ENCODE results near the gene PTPRK. TPM values are rescaled to one million over a fixed set of nuclear protein-coding genes. Genes with fewer than 3 reads are reported as not detected.
"Not testable (repeated sequence)": the region's sequence is repeated elsewhere in the genome, so short reads cannot be mapped to it uniquely, and the experiment has no call there.

PTPRK gene
- total RNA-seq, 2 donors from 2014 or later: 7.6 to 12.3 TPM

DNA sequence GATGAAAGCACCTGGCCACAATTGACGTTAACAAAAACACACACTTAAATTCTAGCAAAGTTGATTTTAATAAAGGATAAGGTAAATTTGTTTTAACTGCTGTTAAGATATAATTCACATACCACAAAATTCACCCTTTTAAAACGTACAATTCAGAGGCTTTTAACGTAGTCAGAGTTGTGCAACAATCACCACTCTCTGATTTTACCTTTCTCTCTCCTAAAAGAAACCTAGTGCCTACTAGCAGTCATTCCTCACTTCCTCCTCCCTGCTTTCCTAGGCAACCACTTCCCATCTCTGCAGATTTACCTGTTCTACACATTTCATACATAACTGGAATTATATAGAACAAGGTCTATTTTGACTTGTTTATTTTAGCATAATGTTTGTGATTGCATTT is 58.9 kb downstream of the PTPRK start:
- H3K4me1 Mint-ChIP-seq: no peaks in the 10 kb centered on the region
- no peak overlapping the region for H3K27ac Mint-ChIP-seq
- H3K4me3 Mint-ChIP-seq: no peak overlapping the region
- H3K9me3 Mint-ChIP-seq: no peaks in the 10 kb centered on the region
- no peak for ATAC-seq (replicated peaks)
- H3K27me3 Mint-ChIP-seq: peaks cover 4% of the 10 kb centered on the region
- H3K36me3 Mint-ChIP-seq (ENCODE audit: low read depth): no peaks in the 10 kb centered on the region

GRCh38 chr6:128456510-128457230 is 63.7 kb downstream of the PTPRK start:
- Mint-ChIP-seq H3K27me3 (no peaks in the 10 kb centered on the region), H3K9me3 (no peaks in the 10 kb centered on the region), H3K36me3 (ENCODE audit: low read depth) (no peaks in the 10 kb centered on the region), H3K4me3 (no peak overlapping the region), H3K27ac (no peak overlapping the region), H3K4me1 (no peaks in the 10 kb centered on the region)
- no peak for ATAC-seq (replicated peaks)

DNA sequence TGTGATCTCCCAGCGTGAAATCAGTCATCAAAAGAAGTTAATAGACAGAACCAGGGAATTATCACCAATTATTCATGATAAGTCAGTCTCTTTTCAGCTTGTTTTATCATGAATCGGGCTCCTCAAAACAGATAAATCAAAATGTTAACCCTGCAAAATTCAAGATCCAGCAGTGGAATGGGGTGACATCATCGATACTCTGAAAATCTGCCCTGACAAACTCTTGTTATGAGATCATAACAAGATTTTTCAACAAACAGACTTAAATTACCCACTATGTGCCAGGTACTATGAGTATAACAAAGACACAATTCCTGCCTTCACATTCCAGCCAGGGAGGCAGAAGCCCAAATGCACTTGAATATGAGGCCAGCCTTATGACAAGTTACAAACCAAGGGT is 64.4 kb downstream of the PTPRK start:
- H3K27me3 Mint-ChIP-seq: no peaks in the 10 kb centered on the region
- no peak overlapping the region for H3K27ac Mint-ChIP-seq
- H3K9me3 Mint-ChIP-seq: no peaks in the 10 kb centered on the region
- no peaks in the 10 kb centered on the region for H3K36me3 Mint-ChIP-seq (ENCODE audit: low read depth)
- no peak overlapping the region for H3K4me3 Mint-ChIP-seq
- ATAC-seq (replicated peaks): no peak
- H3K4me1 Mint-ChIP-seq: no peaks in the 10 kb centered on the region

GRCh38 chr6:128452713-128453112 is 67.7 kb downstream of the PTPRK start:
- ATAC-seq (replicated peaks): no peak
- no peaks in the 10 kb centered on the region for H3K4me1 Mint-ChIP-seq
- H3K27me3 Mint-ChIP-seq: no peaks in the 10 kb centered on the region
- H3K9me3 Mint-ChIP-seq: no peaks in the 10 kb centered on the region
- H3K4me3 Mint-ChIP-seq: no peak overlapping the region
- H3K27ac Mint-ChIP-seq: no peak overlapping the region
- H3K36me3 Mint-ChIP-seq (ENCODE audit: low read depth): no peaks in the 10 kb centered on the region

DNA sequence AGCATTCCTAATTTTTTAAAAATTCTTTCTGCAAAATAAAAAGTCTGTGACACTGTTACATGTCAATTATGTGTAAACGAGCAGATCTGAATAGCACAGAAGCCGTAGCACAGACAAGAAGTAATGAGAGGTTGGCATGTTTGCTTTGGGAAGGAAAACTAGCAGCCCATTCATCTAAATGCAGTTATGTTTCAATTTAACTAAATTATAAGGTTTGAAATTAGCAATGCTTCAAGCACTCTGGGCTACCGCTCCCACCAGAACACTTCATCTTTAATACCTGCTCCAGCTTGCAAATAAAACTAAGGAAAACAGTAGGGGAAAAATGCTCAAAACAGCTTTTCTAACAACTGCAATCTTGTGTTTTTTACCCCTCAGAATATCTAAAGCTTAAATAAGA is 73.9 kb downstream of the PTPRK start:
- Mint-ChIP-seq H3K4me1 (no peaks in the 10 kb centered on the region), H3K36me3 (ENCODE audit: low read depth) (no peaks in the 10 kb centered on the region), H3K27me3 (peaks cover 6% of the 10 kb centered on the region), H3K9me3 (no peaks in the 10 kb centered on the region), H3K27ac (no peak overlapping the region), H3K4me3 (no peak overlapping the region)
- no peak for ATAC-seq (replicated peaks)

DNA sequence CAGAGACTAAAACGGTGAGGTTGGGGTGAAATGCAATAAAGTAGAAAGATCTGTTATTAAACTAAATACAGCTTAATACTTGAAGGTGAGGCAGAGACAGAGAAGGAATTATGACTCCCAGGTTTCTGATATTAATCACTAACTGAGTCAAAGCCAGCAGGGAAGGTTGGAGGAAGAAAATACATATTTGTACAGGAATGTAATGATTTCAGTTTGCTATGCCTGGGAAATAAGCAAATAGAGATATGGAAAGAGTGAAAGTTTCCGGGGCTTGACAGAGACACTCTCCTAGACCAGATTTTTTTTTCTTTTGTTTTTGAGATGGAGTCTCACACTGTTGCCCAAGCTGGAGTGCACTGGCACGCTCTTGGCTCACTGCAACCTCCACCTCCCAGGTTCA is 76.8 kb downstream of the PTPRK start:
- H3K9me3 Mint-ChIP-seq: no peaks in the 10 kb centered on the region
- no peak for ATAC-seq (replicated peaks)
- no peaks in the 10 kb centered on the region for H3K36me3 Mint-ChIP-seq (ENCODE audit: low read depth)
- H3K4me3 Mint-ChIP-seq: no peak overlapping the region
- H3K4me1 Mint-ChIP-seq: no peaks in the 10 kb centered on the region
- no peak overlapping the region for H3K27ac Mint-ChIP-seq
- H3K27me3 Mint-ChIP-seq: peaks cover 7% of the 10 kb centered on the region

GRCh38 chr6:128439627-128440026 is 80.8 kb downstream of the PTPRK start:
- H3K36me3 Mint-ChIP-seq (ENCODE audit: low read depth): no peaks in the 10 kb centered on the region
- ATAC-seq (replicated peaks): no peak
- H3K4me3 Mint-ChIP-seq: no peak overlapping the region

DNA sequence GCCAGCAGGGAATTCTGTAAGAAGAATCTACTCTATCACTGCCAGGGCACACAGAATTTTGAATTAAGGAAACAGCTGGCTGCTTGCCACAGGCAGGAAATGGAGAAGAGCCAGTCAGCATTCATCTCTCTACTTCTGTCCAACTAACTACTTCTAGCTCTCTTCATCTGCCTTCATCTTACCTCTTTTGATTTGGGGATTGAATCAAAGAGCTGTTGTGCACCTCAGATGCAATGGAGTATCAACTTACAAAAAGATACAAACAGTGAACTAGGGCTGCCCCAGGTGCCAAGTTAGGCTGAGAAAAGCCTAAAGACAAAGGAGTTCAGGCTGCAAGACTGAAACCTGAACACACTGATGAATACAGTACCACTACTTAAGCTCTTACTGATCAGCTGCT is 82.0 kb downstream of the PTPRK start:
- no peaks in the 10 kb centered on the region for H3K9me3 Mint-ChIP-seq

More at GRCh38 chr6:128439627-128440026, 80.8 kb downstream of the PTPRK start:
- H3K9me3 Mint-ChIP-seq: no peaks in the 10 kb centered on the region
- H3K4me1 Mint-ChIP-seq: no peaks in the 10 kb centered on the region
- H3K27ac Mint-ChIP-seq: no peak overlapping the region
- H3K27me3 Mint-ChIP-seq: peaks cover 15% of the 10 kb centered on the region

DNA sequence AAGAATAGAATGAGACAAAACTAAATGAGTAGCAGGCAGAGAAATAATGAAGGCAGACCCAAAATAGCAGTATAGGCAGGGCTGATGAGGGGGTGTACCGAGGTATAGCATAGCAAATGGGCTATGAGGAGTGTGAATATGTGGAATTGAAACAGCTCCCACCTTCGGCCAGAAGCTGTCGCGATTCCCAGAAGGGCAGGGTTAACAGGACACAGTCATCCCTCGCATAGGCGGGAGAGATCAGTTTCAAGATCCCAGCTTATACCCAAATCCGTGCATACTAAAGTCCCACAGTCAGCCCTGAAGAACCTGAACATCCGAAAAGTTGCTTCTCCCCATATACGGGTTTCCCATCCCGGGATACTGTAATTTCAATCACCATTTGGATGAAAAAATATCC is 82.7 kb downstream of the PTPRK start:
- no peak for ATAC-seq (replicated peaks)
- no peaks in the 10 kb centered on the region for H3K36me3 Mint-ChIP-seq (ENCODE audit: low read depth)
- H3K27ac Mint-ChIP-seq: no peak overlapping the region
- no peaks in the 10 kb centered on the region for H3K9me3 Mint-ChIP-seq
- H3K4me3 Mint-ChIP-seq: no peak overlapping the region
- H3K27me3 Mint-ChIP-seq: peaks cover 9% of the 10 kb centered on the region
- H3K4me1 Mint-ChIP-seq: no peaks in the 10 kb centered on the region

More for the DNA sequence above, 82.0 kb downstream of the PTPRK start:
- no peak for ATAC-seq (replicated peaks)
- Mint-ChIP-seq H3K4me1 (no peaks in the 10 kb centered on the region), H3K27me3 (peaks cover 13% of the 10 kb centered on the region), H3K4me3 (no peak overlapping the region), H3K36me3 (ENCODE audit: low read depth) (no peaks in the 10 kb centered on the region), H3K27ac (no peak overlapping the region)

- H3K27ac Mint-ChIP-seq; H3K9me3 Mint-ChIP-seq; H3K4me3 Mint-ChIP-seq; H3K4me1 Mint-ChIP-seq; ATAC-seq (replicated peaks); H3K36me3 Mint-ChIP-seq (ENCODE audit: low read depth): not testable (repeated sequence)
- H3K27me3 Mint-ChIP-seq: peaks cover 12% of the 10 kb centered on the region
These were observed 85.6 kb downstream of the PTPRK start for GRCh38 chr6:128434752-128435151.

GRCh38 chr6:128432394-128432793 is 88.0 kb downstream of the PTPRK start:
- Mint-ChIP-seq H3K4me3 (no peak overlapping the region), H3K36me3 (ENCODE audit: low read depth) (no peaks in the 10 kb centered on the region), H3K4me1 (no peaks in the 10 kb centered on the region), H3K27ac (no peak overlapping the region), H3K9me3 (no peaks in the 10 kb centered on the region), H3K27me3 (peaks cover 7% of the 10 kb centered on the region)
- ATAC-seq (replicated peaks): no peak

DNA sequence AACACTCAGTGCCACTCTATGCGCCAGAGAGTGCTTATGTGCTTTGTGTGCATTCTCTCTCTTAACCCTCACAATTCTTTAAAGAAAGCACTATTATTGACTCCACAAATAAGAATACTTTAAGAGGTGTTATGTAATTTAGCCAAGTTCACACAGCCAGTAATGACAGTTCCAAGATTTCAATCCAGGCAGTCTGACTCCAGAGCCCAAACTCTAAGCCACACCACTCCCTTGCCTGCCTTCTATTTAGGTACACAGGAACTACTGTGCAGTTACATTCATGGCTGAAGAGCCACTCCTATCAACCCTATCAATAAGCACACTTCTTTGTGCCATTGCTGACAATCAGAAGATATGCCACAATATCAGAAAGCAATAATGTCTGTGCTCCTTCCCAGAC is 93.3 kb downstream of the PTPRK start:
- H3K27ac Mint-ChIP-seq: no peak overlapping the region
- H3K27me3 Mint-ChIP-seq: peaks cover 10% of the 10 kb centered on the region
- no peak for ATAC-seq (replicated peaks)
- no peaks in the 10 kb centered on the region for H3K9me3 Mint-ChIP-seq
- no peak overlapping the region for H3K4me3 Mint-ChIP-seq
- H3K36me3 Mint-ChIP-seq (ENCODE audit: low read depth): no peaks in the 10 kb centered on the region
- H3K4me1 Mint-ChIP-seq: no peaks in the 10 kb centered on the region

- ATAC-seq (replicated peaks): no peak
These were observed 94.5 kb downstream of the PTPRK start for GRCh38 chr6:128425856-128426255.

DNA sequence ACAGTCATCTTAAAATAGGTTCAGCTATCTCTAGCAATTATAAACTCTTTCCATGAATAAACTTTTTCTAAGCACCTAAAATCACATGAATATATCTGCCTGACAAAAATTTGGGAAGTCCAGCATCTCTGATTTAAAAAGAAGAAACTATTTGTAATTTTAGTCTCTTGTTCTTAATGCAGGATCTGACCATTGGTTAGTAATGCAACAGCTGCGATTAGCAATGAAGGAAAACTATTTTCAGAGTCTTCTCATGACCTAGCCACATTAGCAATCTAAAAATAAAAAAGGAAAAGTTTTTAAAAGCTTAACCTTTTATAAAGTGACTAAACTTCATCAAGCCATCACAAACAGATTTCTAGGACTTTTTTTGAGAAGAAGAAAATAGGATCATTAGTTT is 97.5 kb downstream of the PTPRK start:
- no peak for ATAC-seq (replicated peaks)
- Mint-ChIP-seq H3K4me1 (no peaks in the 10 kb centered on the region), H3K27me3 (peaks cover 4% of the 10 kb centered on the region), H3K4me3 (no peak overlapping the region), H3K9me3 (no peaks in the 10 kb centered on the region), H3K27ac (no peak overlapping the region), H3K36me3 (ENCODE audit: low read depth) (no peaks in the 10 kb centered on the region)

More at GRCh38 chr6:128425856-128426255, 94.5 kb downstream of the PTPRK start:
- Mint-ChIP-seq H3K27me3 (peaks cover 7% of the 10 kb centered on the region), H3K36me3 (ENCODE audit: low read depth) (no peaks in the 10 kb centered on the region), H3K4me3 (no peak overlapping the region), H3K9me3 (no peaks in the 10 kb centered on the region), H3K4me1 (no peaks in the 10 kb centered on the region), H3K27ac (no peak overlapping the region)

- Mint-ChIP-seq H3K9me3 (no peaks in the 10 kb centered on the region), H3K4me3 (no peak overlapping the region), H3K27me3 (peaks cover 4% of the 10 kb centered on the region), H3K4me1 (no peaks in the 10 kb centered on the region), H3K36me3 (ENCODE audit: low read depth) (no peaks in the 10 kb centered on the region), H3K27ac (no peak overlapping the region)
- ATAC-seq (replicated peaks): no peak
These were observed 98.2 kb downstream of the PTPRK start for GRCh38 chr6:128422200-128422599.

GRCh38 chr6:128421788-128422187 is 98.6 kb downstream of the PTPRK start:
- Mint-ChIP-seq H3K36me3 (ENCODE audit: low read depth) (no peaks in the 10 kb centered on the region), H3K4me3 (no peak overlapping the region), H3K27me3 (peaks cover 4% of the 10 kb centered on the region), H3K9me3 (no peaks in the 10 kb centered on the region), H3K4me1 (no peaks in the 10 kb centered on the region), H3K27ac (no peak overlapping the region)
- ATAC-seq (replicated peaks): no peak

All from activated T-helper 17 cell treated with anti-CD3 and anti-CD28 coated beads, Interleukin-2, amount 50 U/mL, for 72 hours (primary cell).